ENCODE data around the gene ELMO3.

ELMO3 gene

DNA sequence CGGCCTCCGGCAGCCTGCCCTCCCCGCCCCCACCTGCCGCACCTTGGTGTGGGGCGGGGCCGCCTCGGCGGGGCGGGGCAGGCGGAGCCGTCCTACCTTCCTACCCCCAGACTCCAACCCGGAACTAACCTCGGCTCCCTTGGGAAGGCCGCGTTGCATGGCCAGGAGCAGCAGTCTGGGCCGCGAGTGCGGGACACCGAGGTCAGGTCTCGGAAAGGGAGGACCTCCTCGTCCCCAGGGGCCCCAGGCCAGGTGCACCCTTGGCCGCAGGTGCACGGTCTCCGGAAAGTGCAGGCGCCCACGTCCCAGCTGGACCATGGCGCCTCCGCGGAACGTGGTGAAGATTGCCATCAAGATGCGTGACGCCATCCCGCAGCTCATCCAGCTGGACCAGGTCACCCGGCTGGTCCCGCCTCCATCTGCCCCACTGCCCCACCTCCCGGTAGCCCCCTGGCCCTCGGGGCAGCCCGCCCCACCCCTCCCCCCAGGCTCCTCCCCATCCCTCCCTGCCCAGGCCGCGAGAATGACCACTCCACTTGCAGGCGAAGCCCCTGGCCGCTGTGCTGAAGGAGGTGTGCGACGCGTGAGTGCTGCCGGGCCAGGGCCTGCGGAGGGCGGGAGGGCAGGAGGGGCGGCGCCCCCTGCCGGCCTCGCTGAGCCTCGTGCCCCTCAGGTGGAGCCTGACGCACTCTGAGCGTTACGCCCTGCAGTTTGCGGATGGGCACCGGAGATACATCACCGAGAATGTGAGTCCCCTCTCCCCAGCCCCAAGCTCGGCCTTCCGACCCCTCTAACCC lies at the start of gene ELMO3:
ELMO3 (plus strand) TSS at position 121 of the 797 bp plus-strand sequence; CDS start at position 317, 196 bp downstream.
- no peak for DNase-seq

GRCh38 chr16:67149276-67150046 lies 49.5 kb upstream of the ELMO3 start:
- no peak for DNase-seq

GRCh38 chr16:67150047-67150832 lies 48.7 kb upstream of the ELMO3 start:
- DNase-seq = peak in 1 of 6 experiments; percentile 12

- DNase-seq = no peak
These were observed 48.0 kb upstream of the ELMO3 start, which contains the start of gene B3GNT9 for GRCh38 chr16:67150833-67151396. B3GNT9 (minus strand) TSS chr16:67150998; CDS start chr16:67150485, 513 bp downstream.

- no peak for DNase-seq
These were observed 47.4 kb upstream of the ELMO3 start for GRCh38 chr16:67151431-67152097.

DNA sequence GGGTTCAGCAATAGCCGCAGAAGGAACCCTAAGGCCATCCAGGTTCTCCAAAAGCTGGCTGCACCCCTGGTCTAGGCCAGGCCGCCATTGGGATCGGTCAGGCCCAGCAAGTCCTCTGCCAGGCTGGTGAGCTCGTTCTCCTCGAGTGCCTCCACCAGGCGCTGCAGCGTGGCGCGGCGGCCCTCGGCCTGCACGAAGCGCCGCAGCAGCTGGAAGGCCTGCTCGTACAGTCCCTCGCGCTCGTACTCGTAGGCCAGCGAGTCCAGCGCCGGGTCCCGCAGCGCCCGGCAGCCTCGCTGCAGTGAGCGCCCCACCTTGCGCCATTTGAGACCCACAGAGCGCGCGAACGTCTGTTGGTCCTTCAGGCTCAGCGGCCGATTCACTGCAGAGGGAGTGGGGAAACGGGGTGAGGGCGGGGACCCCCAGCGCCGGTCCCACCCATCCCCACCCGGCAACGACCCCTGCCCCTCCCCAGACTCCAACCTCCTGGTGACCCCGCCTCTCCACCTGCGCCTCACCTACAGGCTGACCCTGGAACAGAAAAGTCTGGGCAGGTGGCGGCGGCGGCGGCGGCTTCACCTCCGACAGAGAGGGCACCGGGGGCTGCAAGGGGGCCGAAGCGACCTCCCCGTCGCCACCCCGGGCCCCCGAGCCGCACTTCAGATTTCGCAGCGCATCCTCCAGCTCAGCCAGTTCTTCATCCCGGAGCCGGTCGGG lies 44.2 kb upstream of the ELMO3 start:
- peak in 1 of 6 experiments; percentile 42 for DNase-seq

- DNase-seq = peak; percentile 46 to 86 (median 67)
These were observed 43.4 kb upstream of the ELMO3 start for GRCh38 chr16:67155295-67156142.

- no peak for DNase-seq
These were observed 42.6 kb upstream of the ELMO3 start for GRCh38 chr16:67156143-67156844.

DNA sequence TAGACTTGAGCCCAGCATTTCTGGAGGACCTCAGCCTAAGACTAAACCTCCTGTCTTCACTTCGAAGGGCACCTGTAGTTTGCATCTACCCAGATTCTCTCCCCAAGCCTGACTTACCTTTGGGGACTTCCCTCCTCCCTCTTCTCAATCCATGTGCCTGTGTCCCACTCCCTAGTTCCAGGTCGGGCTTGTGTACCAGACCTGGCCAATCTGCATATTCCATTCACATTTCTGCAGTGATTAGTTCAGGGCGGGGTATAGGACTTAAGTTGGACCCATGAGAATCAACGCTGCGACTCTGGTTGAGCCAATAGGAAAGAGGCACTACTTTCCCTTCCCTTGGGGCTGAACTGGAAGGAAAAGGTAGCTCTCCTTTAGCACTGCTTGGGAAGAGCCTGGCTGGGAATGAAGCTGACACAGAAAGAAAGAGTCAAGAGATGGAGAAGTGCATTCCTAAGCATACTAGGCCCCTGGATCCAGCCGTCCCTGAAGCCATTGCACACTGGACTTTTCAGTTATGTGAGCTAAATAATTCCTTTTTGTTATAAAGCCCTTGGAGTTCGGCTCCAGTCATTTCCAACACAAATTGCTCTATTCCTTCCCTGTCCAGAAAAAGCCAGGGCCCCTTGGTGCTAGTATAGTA lies 41.7 kb upstream of the ELMO3 start:
- no peak for DNase-seq

DNA sequence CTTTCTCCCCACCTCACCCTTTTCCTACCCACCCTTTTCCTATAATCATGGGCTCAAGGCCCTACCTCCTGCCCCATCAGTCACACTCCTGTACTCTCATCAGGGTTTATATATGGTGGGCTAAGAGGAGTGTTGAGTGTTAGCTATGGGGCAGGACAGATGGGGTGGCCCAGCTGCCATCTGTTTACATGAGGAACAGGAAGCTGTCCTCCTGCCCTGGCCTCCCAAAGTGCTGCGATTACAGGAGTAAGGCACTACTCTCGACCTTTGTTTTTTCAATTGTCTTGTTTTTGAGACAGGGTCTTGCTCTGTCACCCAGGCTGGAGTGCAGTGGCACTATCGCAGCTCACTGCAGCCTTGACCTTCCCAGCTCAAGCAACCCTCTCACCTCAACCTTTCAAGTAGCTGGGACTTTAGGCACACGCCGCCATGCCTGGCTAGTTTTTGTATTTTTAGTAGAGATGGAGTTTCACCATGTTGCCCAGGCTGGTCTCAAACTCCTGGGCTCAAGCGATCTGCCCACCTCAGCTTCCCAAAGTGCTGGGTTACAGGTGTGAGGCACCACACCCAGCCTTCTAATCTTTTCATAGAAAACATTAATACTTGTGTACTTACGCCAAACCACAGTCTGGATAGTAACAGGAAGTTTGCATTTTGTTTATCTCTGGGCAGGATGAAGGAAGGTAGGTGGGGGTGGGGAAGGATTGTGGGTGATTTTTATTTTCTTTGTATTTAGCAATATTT lies 40.9 kb upstream of the ELMO3 start:
- DNase-seq = peak in 3 of 6 experiments; percentile 30 to 38 (median 36)

GRCh38 chr16:67158637-67159600 lies 40.0 kb upstream of the ELMO3 start:
- peak; percentile 55 to 75 (median 64) for DNase-seq

- no peak for DNase-seq
These were observed 37.3 kb upstream of the ELMO3 start for GRCh38 chr16:67161595-67162058.

DNA sequence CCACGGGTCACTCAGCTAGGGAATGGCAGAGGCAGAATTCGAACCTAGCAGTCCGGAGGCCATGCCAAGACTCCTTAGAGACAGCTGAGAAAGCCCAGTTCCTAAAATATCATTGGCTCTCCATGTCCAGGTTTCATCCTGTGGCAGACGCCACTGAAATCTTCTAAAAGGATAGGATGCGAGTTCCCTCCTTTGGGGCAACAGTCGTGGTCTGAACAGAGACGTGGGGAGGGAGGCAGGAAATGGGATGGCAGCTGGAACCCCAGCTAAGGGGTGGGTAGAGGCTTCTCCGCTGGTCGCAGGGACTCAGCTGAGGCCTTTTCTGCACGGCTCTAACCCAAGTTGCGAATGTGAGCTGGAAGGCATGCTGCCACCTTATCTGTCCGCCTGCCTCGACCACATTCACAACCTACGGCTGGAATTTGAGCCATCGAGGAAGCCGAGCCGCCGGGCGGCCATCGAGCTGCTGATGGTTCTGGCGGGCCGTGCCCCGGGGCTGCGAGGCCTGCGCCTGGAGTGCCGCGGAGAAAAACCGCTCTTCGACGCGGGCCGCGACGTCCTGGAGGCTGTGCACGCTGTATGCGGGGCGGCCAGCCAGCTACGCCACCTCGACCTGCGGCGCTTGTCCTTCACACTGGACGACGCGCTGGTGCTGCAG lies 36.3 kb upstream of the ELMO3 start:
- DNase-seq = no peak

DNA sequence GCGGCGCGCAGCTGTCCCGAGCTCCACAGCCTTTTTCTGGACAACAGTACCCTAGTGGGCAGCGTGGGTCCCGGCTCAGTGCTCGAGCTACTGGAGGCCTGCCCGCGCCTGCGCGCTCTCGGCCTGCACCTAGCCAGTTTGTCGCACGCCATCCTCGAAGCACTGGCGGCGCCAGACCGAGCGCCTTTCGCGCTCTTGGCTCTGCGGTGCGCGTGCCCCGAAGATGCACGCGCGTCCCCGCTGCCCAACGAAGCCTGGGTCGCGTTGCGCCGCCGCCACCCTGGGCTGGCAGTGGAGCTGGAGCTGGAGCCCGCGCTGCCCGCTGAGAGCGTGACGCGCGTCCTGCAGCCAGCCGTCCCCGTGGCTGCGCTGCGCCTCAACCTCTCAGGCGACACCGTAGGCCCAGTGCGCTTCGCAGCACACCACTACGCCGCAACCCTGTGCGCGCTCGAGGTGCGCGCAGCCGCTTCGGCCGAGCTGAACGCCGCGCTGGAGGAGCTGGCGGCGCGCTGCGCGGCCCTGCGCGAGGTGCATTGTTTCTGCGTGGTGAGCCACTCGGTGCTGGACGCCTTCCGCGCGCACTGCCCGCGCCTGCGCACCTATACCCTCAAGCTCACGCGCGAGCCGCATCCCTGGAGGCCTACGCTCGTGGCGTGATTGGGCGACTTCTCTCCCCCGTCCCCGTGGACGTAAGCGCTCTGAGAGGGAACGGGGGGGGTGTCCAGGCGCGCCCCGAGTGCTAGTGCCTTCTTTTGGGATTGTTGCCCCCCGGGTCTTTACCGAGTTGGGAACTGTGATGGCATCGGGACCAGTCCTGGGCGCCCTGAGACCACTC lies 35.5 kb upstream of the ELMO3 start:
- peak; percentile 16 to 48 (median 26) for DNase-seq

DNA sequence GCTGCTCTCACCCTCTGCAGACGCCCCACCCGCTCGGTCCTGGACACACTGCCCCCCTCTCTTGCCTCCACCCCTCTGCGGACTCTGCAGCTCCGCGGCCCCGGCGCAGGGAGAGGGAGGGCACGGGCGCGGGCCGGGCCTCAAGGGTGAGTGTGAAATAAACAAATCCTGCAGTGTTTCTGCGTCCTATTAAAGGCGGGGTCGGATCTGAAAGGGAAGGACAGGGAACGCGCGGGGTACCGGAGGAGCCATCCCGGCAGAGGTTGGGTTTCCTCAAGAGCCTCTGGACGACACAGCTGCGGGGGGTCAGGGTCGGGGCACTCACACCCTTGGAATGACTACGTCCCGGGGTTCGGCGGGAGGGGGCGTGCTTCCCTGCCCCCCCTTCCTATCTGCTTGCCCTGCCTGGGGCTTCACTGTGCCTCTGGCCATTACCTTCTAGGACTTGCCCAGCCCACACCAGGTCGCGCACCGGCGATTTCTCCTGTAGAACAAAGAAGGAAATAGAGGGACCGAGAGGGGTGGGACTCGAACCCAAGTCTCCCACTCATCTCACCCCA lies 34.9 kb upstream of the ELMO3 start:
- no peak for DNase-seq

Measured in stimulated activated naive CD4-positive, alpha-beta T cell (primary cell).